HL-60/S4 treated with retinoic acid at 250 ng/mL for 4 days and 3 days (cell line): ENCODE data around the gene GART.

Source experiments
- in situ Hi-C: fragments of 300-500 bp; cut with MboI; formaldehyde crosslinking; loops from 2 replicates; pipeline ENCODE4 v1.7.0; 2022; ENCODE audit warnings: low sequenced_read_pairs

GART gene

GRCh38 chr21:33473344-33473743 lies 68.6 kb downstream of the GART start:
- in situ Hi-C loops, result loop anchor here (25.0 kb wide), 1 partner anchor 636 kb away; no protein-coding TSS in a partner anchor

- in situ Hi-C loops, result loop anchor here (25.0 kb wide), 1 partner anchor 633 kb away; no protein-coding TSS in a partner anchor
These were observed 71.2 kb downstream of the GART start for GRCh38 chr21:33470701-33471100.

- in situ Hi-C loops, result loop anchor here (25.0 kb wide), 1 partner anchor 632 kb away; no protein-coding TSS in a partner anchor
These were observed 72.7 kb downstream of the GART start for GRCh38 chr21:33469183-33469582.

GRCh38 chr21:33461538-33462250 lies 80.2 kb downstream of the GART start:
- in situ Hi-C loops, result loop anchor here (25.0 kb wide), 1 partner anchor 624 kb away; no protein-coding TSS in a partner anchor

- in situ Hi-C loops, result loop anchor here (25.0 kb wide), 1 partner anchor 622 kb away; no protein-coding TSS in a partner anchor
These were observed 83.1 kb downstream of the GART start for GRCh38 chr21:33458861-33459260.

- in situ Hi-C loops, result loop anchor here (25.0 kb wide), 1 partner anchor 619 kb away; no protein-coding TSS in a partner anchor
These were observed 86.1 kb downstream of the GART start for GRCh38 chr21:33455686-33456446.
